ENCODE results near the gene RPS27.
A peak's percentile ranks its signal among the peaks of the same experiment; 100 is the strongest.
"Not testable (repeated sequence)": the region's sequence is repeated elsewhere in the genome, so short reads cannot be mapped to it uniquely, and the experiment has no call there.

Gene RPS27

DNA sequence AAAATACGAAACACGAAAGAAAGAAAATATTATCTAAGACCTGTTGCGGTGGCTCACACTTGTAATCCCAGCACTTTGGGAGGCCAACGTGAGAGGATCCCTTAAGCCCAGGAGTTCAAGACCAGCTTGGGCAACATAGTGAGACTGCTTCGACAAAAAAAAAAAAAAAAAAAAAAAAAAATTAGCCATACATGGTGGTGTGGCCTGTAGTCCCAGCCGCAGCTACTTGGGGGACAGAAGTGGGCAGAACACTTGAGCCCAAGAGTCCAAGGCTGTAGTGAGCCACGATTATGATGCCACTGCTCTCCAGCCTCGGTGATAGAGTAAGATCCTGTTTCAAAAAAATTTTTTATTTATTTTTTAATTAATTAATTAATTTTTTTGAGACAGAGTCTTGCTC is 2.9 kb upstream of the RPS27 start:
- FAIRE-seq, result no peak

DNA sequence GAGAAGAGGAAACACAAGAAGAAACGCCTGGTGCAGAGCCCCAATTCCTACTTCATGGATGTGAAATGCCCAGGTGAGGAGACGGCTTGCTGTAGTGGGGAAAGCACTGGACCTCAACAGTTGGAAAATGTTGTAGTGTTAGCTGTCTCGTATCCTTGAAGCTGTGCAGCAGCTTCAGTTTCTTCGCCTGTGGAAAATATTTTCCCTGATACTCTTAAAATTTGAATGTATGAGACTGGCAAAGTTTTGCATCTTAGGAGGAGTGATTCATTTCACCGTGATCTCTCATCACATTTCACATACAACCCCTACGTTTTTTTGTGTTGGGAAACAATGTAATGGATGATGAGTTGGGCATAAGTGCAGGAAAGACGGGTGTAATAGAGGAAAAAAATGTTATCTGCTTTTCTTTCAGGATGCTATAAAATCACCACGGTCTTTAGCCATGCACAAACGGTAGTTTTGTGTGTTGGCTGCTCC is 629 bp downstream of the RPS27 start:
- no peak for FAIRE-seq

DNA sequence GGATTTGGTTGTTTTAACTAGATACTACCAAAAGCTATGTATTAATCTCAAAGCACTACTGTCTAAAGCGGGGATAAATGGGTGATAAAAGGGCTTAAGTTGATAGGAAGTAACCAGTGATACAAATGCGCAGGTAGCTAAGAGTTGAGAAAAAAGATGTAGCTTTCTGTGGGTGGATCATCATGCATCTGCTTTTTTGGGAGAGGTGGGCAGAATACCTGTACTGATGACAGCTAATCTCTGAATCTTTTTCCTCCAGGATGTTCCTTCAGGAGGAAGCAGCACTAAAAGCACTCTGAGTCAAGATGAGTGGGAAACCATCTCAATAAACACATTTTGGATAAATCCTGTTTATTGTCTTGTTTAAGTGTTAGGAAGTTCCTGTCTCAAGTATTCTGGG is 1.2 kb downstream of the RPS27 start:
- FAIRE-seq, result no peak

DNA sequence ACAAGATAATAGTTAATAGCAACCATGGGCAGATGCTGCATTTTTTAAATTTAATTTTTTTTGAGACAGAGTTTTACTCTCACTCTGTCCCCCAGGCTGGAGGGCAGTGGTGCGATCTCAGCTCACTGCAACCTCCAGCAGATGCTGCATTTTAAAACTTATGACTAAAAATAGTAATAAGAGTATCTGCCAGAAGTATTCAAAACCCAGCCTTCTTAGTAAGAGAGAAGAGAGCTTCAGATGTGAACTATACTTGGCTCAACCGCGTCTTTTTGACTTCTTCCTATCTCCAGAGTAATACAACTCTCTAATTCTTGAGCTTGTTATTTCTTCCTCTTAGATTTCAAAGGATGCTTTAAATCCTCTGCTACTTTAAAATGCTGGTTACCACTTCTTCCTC is 4.6 kb downstream of the RPS27 start:
- FAIRE-seq, result peak; percentile 49

DNA sequence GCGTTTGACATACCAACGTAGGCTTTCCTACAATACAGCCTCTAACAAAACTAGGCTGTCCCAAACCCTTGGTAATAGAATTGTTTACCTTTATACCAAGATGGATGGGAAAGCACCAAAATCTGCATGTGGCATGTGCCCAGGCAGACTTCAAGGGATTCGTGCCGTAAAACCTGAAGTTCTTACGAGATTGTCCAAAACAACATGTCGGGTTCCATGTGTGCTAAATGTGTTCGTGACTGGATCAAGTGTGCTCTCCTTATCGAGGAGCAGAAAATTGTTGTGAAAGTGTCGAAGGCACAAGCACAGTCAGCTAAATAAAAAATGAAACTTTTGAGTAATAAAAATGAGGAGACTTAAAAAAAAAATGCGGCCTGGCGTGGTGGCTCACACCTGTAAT is 5.1 kb downstream of the RPS27 start:
- no peak for FAIRE-seq

GRCh38 chr1:153996882-153997281 is 6.3 kb downstream of the RPS27 start:
- FAIRE-seq, result not testable (repeated sequence)

- FAIRE-seq, result no peak
Measured at GRCh38 chr1:154000420-154000819, 9.9 kb downstream of the RPS27 start.

DNA sequence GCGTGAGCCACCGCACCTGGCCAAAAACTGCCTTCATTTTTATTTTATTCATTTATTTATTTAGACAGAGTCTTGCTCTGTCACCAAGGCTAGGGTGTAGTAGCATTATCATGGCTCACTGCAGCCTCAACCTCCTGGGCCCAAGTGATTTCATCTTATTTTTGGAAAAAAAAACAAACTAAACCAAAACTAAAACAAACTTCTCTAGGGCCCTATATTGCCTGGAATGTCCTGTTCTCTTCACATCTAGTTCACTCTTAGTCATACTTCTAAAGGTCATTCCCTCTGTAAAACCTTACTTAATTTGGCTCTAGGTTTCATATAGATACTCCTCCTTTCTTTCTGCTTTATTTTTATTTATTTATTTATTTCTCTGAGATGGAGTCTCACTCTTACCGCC is 15.6 kb downstream of the RPS27 start:
- no peak for FAIRE-seq

GRCh38 chr1:154012129-154012528 is 21.6 kb downstream of the RPS27 start:
- FAIRE-seq, result no peak

- not testable (repeated sequence) for FAIRE-seq
Measured at GRCh38 chr1:154012543-154012942, 22.0 kb downstream of the RPS27 start.

DNA sequence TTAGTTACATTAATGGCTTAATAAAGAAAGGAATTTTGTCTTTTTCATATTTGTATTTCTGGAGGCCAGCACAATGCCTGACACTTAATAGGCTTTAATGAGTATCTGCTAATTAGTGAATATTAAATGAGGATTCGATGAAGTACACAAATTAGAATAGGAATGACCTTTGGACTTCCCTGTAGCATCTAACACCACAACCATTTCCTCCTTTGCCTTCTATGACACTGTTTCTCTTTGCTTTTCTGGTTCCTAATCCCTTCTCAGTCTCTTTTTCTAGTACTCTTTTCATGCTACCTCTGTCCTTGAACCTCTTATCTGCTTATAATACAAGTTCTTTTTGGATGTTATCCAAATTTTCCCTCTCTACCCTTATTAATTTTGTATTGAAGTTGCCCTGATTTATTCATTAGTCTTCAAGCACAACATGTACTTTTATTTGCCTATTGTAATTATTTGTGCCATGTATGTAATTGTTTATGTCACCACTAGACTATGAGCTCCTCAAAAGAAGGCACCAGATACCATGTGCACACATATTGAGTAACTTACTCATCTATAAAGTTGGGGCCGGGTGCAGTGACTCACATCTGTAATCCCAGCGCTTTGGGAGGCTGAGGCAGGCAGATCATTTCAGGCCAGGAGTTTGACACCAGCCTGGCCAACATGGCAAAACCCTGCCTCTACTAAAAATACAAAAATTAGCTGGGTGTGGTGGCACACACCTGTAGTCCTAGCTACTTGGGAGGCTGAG is 23.8 kb downstream of the RPS27 start:
- FAIRE-seq, result no peak

GRCh38 chr1:154019269-154019668 is 28.7 kb downstream of the RPS27 start:
- no peak for FAIRE-seq

DNA sequence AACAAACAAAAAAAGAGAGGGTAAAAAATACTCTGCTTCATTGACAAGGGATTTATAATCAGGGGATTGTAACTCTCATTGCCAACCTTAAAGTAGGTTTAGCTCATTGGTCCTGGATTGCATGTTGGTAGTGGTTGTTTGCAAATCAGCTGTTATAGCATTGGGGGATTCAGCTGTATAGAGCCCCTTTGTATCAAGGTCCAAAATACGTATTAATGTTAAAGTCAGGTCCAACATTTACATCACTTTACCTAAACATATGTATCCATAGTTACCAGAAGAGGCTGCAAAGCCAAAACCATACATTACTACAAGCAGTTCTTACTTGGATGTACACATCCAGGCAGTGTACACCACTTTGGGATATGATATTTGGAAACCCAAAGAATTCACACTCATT is 29.4 kb downstream of the RPS27 start:
- no peak for FAIRE-seq

DNA sequence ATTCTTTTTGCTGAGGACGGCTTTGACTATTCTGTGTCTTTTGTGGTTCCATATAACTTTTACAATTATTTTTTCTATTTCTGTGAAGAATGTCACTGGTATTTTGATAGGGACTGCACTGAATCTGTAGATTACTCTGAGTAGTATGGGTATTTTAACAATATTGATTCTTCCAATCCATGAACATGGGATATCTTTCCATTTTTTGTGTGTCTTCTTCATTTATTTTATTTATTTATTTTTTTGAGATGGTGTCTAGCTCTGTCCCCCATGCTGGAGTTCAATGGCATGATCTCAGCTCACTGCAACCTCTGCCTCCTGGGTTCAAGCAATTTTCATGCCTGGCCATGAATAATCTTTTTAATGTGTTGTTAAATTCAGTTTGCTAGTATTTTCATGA is 43.1 kb downstream of the RPS27 start:
- not testable (repeated sequence) for FAIRE-seq
